Esophagus muscularis mucosa (tissue), 3 donors: ENCODE results near the gene MND1.

Experiments used
- EP300 ChIP-seq: sonication (generic); formaldehyde crosslinking; IDR thresholded peaks from one replicate; pipeline ENCODE4 v1.6.1; 2017; ENCODE audit warnings: antibody characterized with exemption
- TF ChIP-seq, protein P1 (sequence below), 3 experiments: fragments of 200-600 bp in 2 of 3; fragments of 450-650 bp in 1 of 3; sonication (generic) in 2 of 3; IDR thresholded peaks; one replicate each; pipeline ENCODE4 v1.5.1; 2017 to 2019; ENCODE audit warnings: antibody characterized with exemption in 3 of 3, mild to moderate bottlenecking in 2 of 3, moderate library complexity in 1 of 3

DNA sequence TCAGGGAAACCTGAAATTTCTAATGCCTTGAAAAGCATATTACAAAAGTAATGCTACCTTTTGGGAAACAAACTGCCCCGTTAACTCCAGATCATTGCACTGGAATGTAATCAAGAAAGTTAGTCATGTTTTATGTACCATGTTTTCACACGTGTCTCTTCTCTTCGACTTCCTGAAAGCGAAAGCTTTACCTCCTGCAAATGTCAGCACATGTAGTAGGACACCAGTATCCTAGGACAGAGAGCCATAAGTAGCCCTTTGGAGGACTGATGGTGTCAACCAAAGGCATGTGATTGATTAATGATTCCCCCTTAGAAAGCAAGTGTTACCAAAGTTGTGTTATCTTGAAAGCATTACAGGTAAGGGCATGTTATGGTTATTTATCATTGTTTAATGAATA is 8.8 kb upstream of the MND1 start:
- TF ChIP-seq, protein P1, sequence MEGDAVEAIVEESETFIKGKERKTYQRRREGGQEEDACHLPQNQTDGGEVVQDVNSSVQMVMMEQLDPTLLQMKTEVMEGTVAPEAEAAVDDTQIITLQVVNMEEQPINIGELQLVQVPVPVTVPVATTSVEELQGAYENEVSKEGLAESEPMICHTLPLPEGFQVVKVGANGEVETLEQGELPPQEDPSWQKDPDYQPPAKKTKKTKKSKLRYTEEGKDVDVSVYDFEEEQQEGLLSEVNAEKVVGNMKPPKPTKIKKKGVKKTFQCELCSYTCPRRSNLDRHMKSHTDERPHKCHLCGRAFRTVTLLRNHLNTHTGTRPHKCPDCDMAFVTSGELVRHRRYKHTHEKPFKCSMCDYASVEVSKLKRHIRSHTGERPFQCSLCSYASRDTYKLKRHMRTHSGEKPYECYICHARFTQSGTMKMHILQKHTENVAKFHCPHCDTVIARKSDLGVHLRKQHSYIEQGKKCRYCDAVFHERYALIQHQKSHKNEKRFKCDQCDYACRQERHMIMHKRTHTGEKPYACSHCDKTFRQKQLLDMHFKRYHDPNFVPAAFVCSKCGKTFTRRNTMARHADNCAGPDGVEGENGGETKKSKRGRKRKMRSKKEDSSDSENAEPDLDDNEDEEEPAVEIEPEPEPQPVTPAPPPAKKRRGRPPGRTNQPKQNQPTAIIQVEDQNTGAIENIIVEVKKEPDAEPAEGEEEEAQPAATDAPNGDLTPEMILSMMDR (IDR thresholded peaks at IDR 0.05) = no peak
- TF ChIP-seq EP300 = no peak
